H1 (cell line): Measurements from ENCODE around the gene DPY30. TPM values are rescaled to one million over a fixed set of nuclear protein-coding genes. Genes with fewer than 3 reads are reported as not detected.

Source experiments
- CTCF ChIA-PET: fragments of 300-600 bp; sonication (Branson Sonifier 250); formaldehyde crosslinking; loops from one replicate; lab custom pipeline; 2021; ENCODE audit not compliant: partially characterized antibody; lab: Charles Lee
- POLR2A ChIA-PET: fragments of 300-600 bp; sonication (Branson Sonifier 250); formaldehyde crosslinking; loops from one replicate; lab custom pipeline; 2021; ENCODE audit warnings: inconsistent platforms; ENCODE audit not compliant: partially characterized antibody; lab: Charles Lee
- DNase-seq, 2 experiments: peaks; one replicate each; pipeline versions ENCODE4 v3.0.0 to v3.0.0-alpha.2; 2010 to 2022; ENCODE audit warnings: low spot score in 2 of 2, low read depth in 1 of 2, mixed read lengths in 1 of 2
- FAIRE-seq: peaks from 2 replicates; lab custom pipeline; 2011; peaks lifted over from hg19 to GRCh38; lab: Jason Lieb, UNC
- H2AFZ ChIP-seq: 2 replicates; pipeline ENCODE4 v1.8.1; 2012; ENCODE audit warnings: low read length, inconsistent platforms
- H2AK5ac ChIP-seq: 2 replicates; pipeline ENCODE4 v1.6.1; 2013; ENCODE audit warnings: low read depth, low read length
- H2BK120ac ChIP-seq: replicated peaks from 2 replicates; pipeline ENCODE3; 2013; ENCODE audit warnings: low read depth, low read length, inconsistent platforms
- H2BK12ac ChIP-seq: 2 replicates; pipeline ENCODE4 v1.6.1; 2013; ENCODE audit warnings: low read depth, low read length
- H2BK15ac ChIP-seq: 2 replicates; pipeline ENCODE4 v1.6.1; 2013; ENCODE audit warnings: low read length
- H2BK20ac ChIP-seq: 2 replicates; pipeline ENCODE4 v1.6.1; 2013; ENCODE audit warnings: low read length
- H2BK5ac ChIP-seq: 2 replicates; pipeline ENCODE4 v1.6.1; 2013; ENCODE audit warnings: low read depth, low read length
- H3K14ac ChIP-seq: 2 replicates; pipeline ENCODE4 v1.6.1; 2013; ENCODE audit warnings: inconsistent platforms; ENCODE audit not compliant: insufficient read length
- H3K18ac ChIP-seq: 2 replicates; pipeline ENCODE4 v1.6.1; 2013; ENCODE audit warnings: low read length; ENCODE audit errors: extremely low read depth
- H3K23ac ChIP-seq: 2 replicates; pipeline ENCODE4 v1.6.1; 2013; ENCODE audit warnings: inconsistent platforms; ENCODE audit not compliant: insufficient read length
- H3K23me2 ChIP-seq: 2 replicates; pipeline ENCODE4 v1.6.1; 2013; ENCODE audit warnings: low read depth, low read length
- H3K27ac ChIP-seq: 2 replicates; pipeline ENCODE4 v1.6.1; 2011; ENCODE audit warnings: low read depth, low read length, inconsistent platforms
- H3K27me3 ChIP-seq, 4 experiments: replicated peaks in 1 of 4; 1 replicate in 1 of 4; 2 replicates in 3 of 4; pipeline versions ENCODE4 v1.6.1 to v1.8.1; 2011 to 2013; ENCODE audit warnings: low read length in 3 of 4, mild to moderate bottlenecking in 3 of 4, inconsistent platforms in 2 of 4, mixed read lengths in 2 of 4, moderate library complexity in 1 of 4; ENCODE audit not compliant: control insufficient read depth in 3 of 4, insufficient read depth in 3 of 4; ENCODE audit errors: extremely low read depth in 1 of 4
- H3K36me3 ChIP-seq, 4 experiments: 2 replicates each; pipeline versions ENCODE4 v1.6.1 to v1.8.1; 2011 to 2013; ENCODE audit warnings: mild to moderate bottlenecking in 4 of 4, low read length in 3 of 4, moderate library complexity in 2 of 4, control low read depth in 1 of 4, inconsistent platforms in 1 of 4; ENCODE audit not compliant: insufficient read depth in 4 of 4, control insufficient read depth in 2 of 4
- H3K4ac ChIP-seq: replicated peaks from 2 replicates; pipeline ENCODE3; 2013; ENCODE audit warnings: low read length, low read depth, mixed read lengths, inconsistent platforms; ENCODE audit not compliant: insufficient read length
- H3K4me1 ChIP-seq, 4 experiments: replicated peaks in 1 of 4; 1 replicate in 1 of 4; 2 replicates in 3 of 4; pipeline versions ENCODE4 v1.6.1 to v1.8.1; 2011 to 2013; ENCODE audit warnings: low read length in 3 of 4, inconsistent platforms in 2 of 4, mixed read lengths in 1 of 4; ENCODE audit not compliant: insufficient read depth in 4 of 4, control insufficient read depth in 3 of 4
- H3K4me2 ChIP-seq, 2 experiments: 2 replicates each; pipeline versions ENCODE4 v1.6.1 to v1.8.1; 2011 to 2013; ENCODE audit warnings: low read depth in 2 of 2, low read length in 2 of 2, control low read depth in 1 of 2, inconsistent platforms in 1 of 2, mild to moderate bottlenecking in 1 of 2; ENCODE audit not compliant: insufficient read depth in 1 of 2
- H3K4me3 ChIP-seq, 4 experiments: fragments of 200-600, 300-600 bp in 1 of 4; sonication (generic), shearing (Covaris generic), sonication (Bioruptor Twin) in 1 of 4; 2 replicates each; pipeline versions ENCODE4 v1.5.1 to v1.8.1; 2011 to 2016; ENCODE audit warnings: low read length in 4 of 4, low read depth in 3 of 4, control low read depth in 2 of 4, inconsistent platforms in 2 of 4, mild to moderate bottlenecking in 2 of 4, mixed read lengths in 1 of 4, moderate library complexity in 1 of 4; ENCODE audit not compliant: insufficient read depth in 2 of 4; ENCODE audit errors: extremely low read depth in 1 of 4
- H3K56ac ChIP-seq: replicated peaks from 2 replicates; pipeline ENCODE3; 2013; ENCODE audit warnings: low read depth, mild to moderate bottlenecking, mixed read lengths, low read length, inconsistent platforms; ENCODE audit not compliant: insufficient read length
- H3K79me1 ChIP-seq: 2 replicates; pipeline ENCODE4 v1.6.1; 2013; ENCODE audit warnings: low read depth, low read length, control low read depth
- H3K79me2 ChIP-seq, 2 experiments: 2 replicates each; pipeline versions ENCODE4 v1.6.1 to v1.8.1; 2012 to 2013; ENCODE audit warnings: low read length in 2 of 2, mild to moderate bottlenecking in 2 of 2, inconsistent platforms in 1 of 2; ENCODE audit not compliant: insufficient read depth in 2 of 2, control insufficient read depth in 1 of 2
- H3K9ac ChIP-seq, 4 experiments: replicated peaks in 1 of 4; 1 replicate in 1 of 4; 2 replicates in 3 of 4; pipeline versions ENCODE4 v1.6.1 to v1.8.1; 2011 to 2013; ENCODE audit warnings: low read depth in 3 of 4, low read length in 3 of 4, control low read depth in 2 of 4, mild to moderate bottlenecking in 2 of 4, moderate library complexity in 2 of 4, inconsistent platforms in 1 of 4; ENCODE audit errors: extremely low read depth in 1 of 4
- H3K9me3 ChIP-seq, 2 experiments: 2 replicates each; pipeline versions ENCODE4 v1.6.1 to v1.8.1; 2012 to 2013; ENCODE audit warnings: mild to moderate bottlenecking in 2 of 2, moderate library complexity in 2 of 2, control low read depth in 1 of 2, inconsistent platforms in 1 of 2, low read depth in 1 of 2, low read length in 1 of 2, mixed read lengths in 1 of 2; ENCODE audit not compliant: insufficient read depth in 2 of 2
- H4K20me1 ChIP-seq, 2 experiments: replicated peaks in 1 of 2; 2 replicates each; pipeline versions ENCODE3 to v1.8.1; 2011 to 2013; ENCODE audit warnings: inconsistent platforms in 2 of 2, low read length in 2 of 2, mild to moderate bottlenecking in 1 of 2; ENCODE audit not compliant: insufficient read depth in 2 of 2, control insufficient read depth in 1 of 2
- H4K5ac ChIP-seq: 2 replicates; pipeline ENCODE4 v1.6.1; 2013; ENCODE audit warnings: low read length, low read depth, mixed read lengths, inconsistent platforms; ENCODE audit not compliant: insufficient read length
- H4K8ac ChIP-seq: 2 replicates; pipeline ENCODE4 v1.8.0; 2013; ENCODE audit warnings: mild to moderate bottlenecking, moderate library complexity, low read length, inconsistent platforms; ENCODE audit not compliant: insufficient read depth; ENCODE audit errors: extremely low read depth
- H4K91ac ChIP-seq: replicated peaks from 2 replicates; pipeline ENCODE3; 2013; ENCODE audit warnings: low read length, mixed read lengths, inconsistent platforms; ENCODE audit not compliant: insufficient read length
- ASH2L ChIP-seq: fragments of 200-600, 300-600 bp; sonication (generic); IDR thresholded peaks from one replicate; pipeline ENCODE4 v1.7.1; 2017; ENCODE audit warnings: low read length
- CBX5 ChIP-seq: fragments of 300-800, 300-1000 bp; sonication (generic); IDR thresholded peaks from 2 replicates; pipeline ENCODE4 v1.7.1; 2016; ENCODE audit warnings: antibody characterized with exemption, low read length, low read depth
- EP300 ChIP-seq, 2 experiments: IDR thresholded peaks; 1 replicate in 1 of 2; 2 replicates in 1 of 2; pipeline ENCODE4 v1.6.1; 2011 to 2012; ENCODE audit warnings: low read depth in 2 of 2, low read length in 2 of 2, mild to moderate bottlenecking in 2 of 2, borderline replicate concordance in 1 of 2, inconsistent platforms in 1 of 2, moderate library complexity in 1 of 2
- HDAC6 ChIP-seq: IDR thresholded peaks from one replicate; pipeline ENCODE4 v1.7.1; 2012; ENCODE audit warnings: low read depth, mild to moderate bottlenecking, inconsistent platforms, low read length, moderate library complexity
- JUN ChIP-seq: IDR thresholded peaks from 2 replicates; pipeline ENCODE4 v1.6.1; 2011; ENCODE audit warnings: low read depth, mild to moderate bottlenecking, improper control_type of control experiment, low read length
- MAX ChIP-seq: IDR thresholded peaks from 2 replicates; pipeline ENCODE4 v1.6.1; 2012; ENCODE audit warnings: inconsistent platforms
- PHF8 ChIP-seq: fragments of 200-600 bp; sonication (generic); conservative IDR thresholded peaks from 2 replicates; pipeline ENCODE4 v1.7.1; 2012; ENCODE audit warnings: low read depth, mild to moderate bottlenecking, inconsistent platforms, low read length, moderate library complexity
- RFX5 ChIP-seq: IDR thresholded peaks from 2 replicates; pipeline ENCODE4 v1.6.1; 2011; ENCODE audit warnings: low read depth, low read length, improper control_type of control experiment, borderline replicate concordance
- TAF7 ChIP-seq: optimal IDR thresholded peaks from 2 replicates; pipeline ENCODE3; 2011; ENCODE audit warnings: low read depth, mild to moderate bottlenecking, inconsistent platforms, low read length, moderate library complexity, borderline replicate concordance
- WGBS, 2 experiments: shearing (Covaris generic) in 1 of 2; methylation state at CpG; one replicate each; pipeline versions ENCODE4 v1.1.6 to v1.1.7; 2013 to 2015; ENCODE audit warnings: low lambda C conversion rate in 2 of 2, mixed read lengths in 2 of 2, inconsistent platforms in 1 of 2, low coverage in 1 of 2, missing lambda C conversion rate in 1 of 2; ENCODE audit not compliant: insufficient replicate concordance in 2 of 2, insufficient coverage in 1 of 2, insufficient read length in 1 of 2; ENCODE audit errors: extremely low coverage in 1 of 2, missing lambda C conversion rate in 1 of 2; 5-methylcytosine and 5-hydroxymethylcytosine counted together
- polyA plus RNA-seq, 7 experiments: library from polyadenylated mRNA; depleted of rRNA in 3 of 7; stranded (reverse) in 5 of 7; unstranded in 2 of 7; fragments of >200 nt in 5 of 7; fragments of 200-250 nt in 2 of 7; gene quantifications; 1 replicate in 5 of 7; 2 replicates in 1 of 7; 4 replicates in 1 of 7; pipeline versions ENCODE4 v1.2.1 to v1.2.3, GENCODE V29; 2011 to 2013; ENCODE audit warnings: missing spikeins in 2 of 7, mixed read lengths in 2 of 7
- total RNA-seq: library from RNA; stranded (reverse); fragmentation: NEBNext Ultra II Directional; extraction: Animal tissue kit (Norgen Biotek cat#: 25700); gene quantifications from 2 replicates; pipeline ENCODE4 v1.2.1, GENCODE V29; 2021

Gene DPY30
- total and polyA plus RNA-seq, 2 of the 8 experiments (the other 6 are each of a cell fraction or from before 2014, with no cell fraction given): 139 to 157 TPM

- FAIRE-seq: no peak
- Histone ChIP-seq H3K18ac (no peak overlapping the region), H3K4me2 (no peak overlapping the region), H2AK5ac (no peak overlapping the region), H2BK20ac (no peak overlapping the region), H3K4me3 (no peak overlapping the region), H3K23ac (no peak overlapping the region), H3K36me3 (no peaks in the 10 kb centered on the region), H4K91ac (no peak overlapping the region), H3K9ac (no peak overlapping the region), H2BK15ac (no peak overlapping the region), H4K20me1 (no peaks in the 10 kb centered on the region), H3K4me1 (no peaks in the 10 kb centered on the region; a peak in 1 of 7 replicates), H3K27me3 (no peaks in the 10 kb centered on the region), H3K79me2 (peaks cover 3 to 7% of the 10 kb centered on the region in 2 experiments; a peak in 3 of 4 replicates), H3K4ac (no peak overlapping the region), H3K9me3 (no peaks in the 10 kb centered on the region), H3K27ac (no peak overlapping the region), H2AFZ (no peak overlapping the region), H4K8ac (no peak overlapping the region), H3K14ac (no peak overlapping the region), H3K56ac (no peak overlapping the region), H2BK5ac (no peak overlapping the region), H2BK120ac (no peak overlapping the region), H4K5ac (no peak overlapping the region), H3K79me1 (peaks cover 2% of the 10 kb centered on the region; the same call in 1 of the 2 replicates), H2BK12ac (no peak overlapping the region), H3K23me2 (peaks cover 5% of the 10 kb centered on the region)
- 76% methylated on average over 7 of the region's 7 CpGs; no CpG with 5 or more reads in 1 of the 2 experiments for WGBS, 2 experiments
- no peak for DNase-seq
- TF ChIP-seq HDAC6 (no peak), TAF7 (no peak), MAX (no peak), PHF8 (no peak), RFX5 (no peak), CBX5 (no peak), ASH2L (no peak), EP300 (IDR thresholded peaks at IDR 0.05; ENCODE audit: borderline replicate concordance in 1 of 2, low read depth in 2 of 2, low read length in 2 of 2) (no peak), JUN (no peak)
- POLR2A ChIA-PET: interaction anchor here (6.2 kb wide), 1 partner anchor 20 kb away, joined by 60 read pairs; the partner anchor contains the start of gene SPAST
- CTCF ChIA-PET: interaction anchor here (0.6 kb wide), 1 partner anchor 152 kb away, joined by 3 read pairs; no protein-coding TSS in a partner anchor
Observed at GRCh38 chr2:32043561-32043960, 4.0 kb upstream of the DPY30 start.
